ENCODE data around the gene AK5. TPM values are rescaled to one million over a fixed set of nuclear protein-coding genes. Genes with fewer than 3 reads are reported as not detected.

The AK5 gene
- total and polyA plus RNA-seq, 2 donors (not counting 1 experiment from before 2014, with no cell fraction given), result 0.18 TPM; not detected in 1

DNA sequence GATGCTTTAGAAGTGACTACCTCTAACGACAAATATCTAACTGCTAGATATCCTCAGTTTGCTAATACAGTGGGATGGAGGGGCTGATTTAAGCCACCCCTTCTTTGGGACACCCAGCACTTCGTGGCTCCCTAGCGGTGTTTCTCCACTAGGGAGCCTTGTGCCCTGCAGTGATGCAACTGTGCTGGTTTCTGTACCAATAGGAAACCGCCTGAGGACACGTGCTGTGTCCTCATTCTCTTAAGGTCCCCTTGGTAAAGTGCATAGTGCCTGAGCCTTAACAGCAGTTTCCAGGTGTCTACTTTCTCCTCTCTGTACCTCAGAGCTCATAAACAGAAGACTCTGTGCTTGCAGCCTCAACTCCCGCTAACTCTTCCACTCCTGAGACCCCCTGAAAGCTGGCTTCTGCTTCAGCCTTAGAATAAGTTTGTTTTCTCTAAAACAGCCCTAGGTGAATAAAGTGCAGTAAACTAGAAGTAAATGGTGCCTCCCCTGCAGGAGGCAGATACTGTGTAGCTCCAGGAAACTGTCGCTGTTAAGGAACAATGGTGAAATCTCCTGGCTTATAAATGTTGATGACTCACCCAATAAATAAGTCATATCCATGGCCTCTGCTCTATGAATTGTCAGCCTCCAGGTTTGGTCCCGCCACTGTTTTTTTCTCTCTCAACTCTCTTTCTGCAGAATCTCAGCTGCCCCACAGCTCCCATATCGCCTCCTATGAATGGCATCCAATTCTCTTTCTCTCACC is 130.4 kb downstream of the AK5 start:
- Histone ChIP-seq H3K9ac (ENCODE audit: low read length) (no peak overlapping the region), H3K36me3 (replicated peaks in 1 of 2; ENCODE audit: control extremely low read depth in 1 of 2, control insufficient read depth in 1 of 2, extremely low read depth in 1 of 2, insufficient read depth in 2 of 2, low read length in 1 of 2) (no peaks in the 10 kb centered on the region), H3K79me2 (ENCODE audit: control insufficient read depth, insufficient read depth, low read length) (no peaks in the 10 kb centered on the region), H3K27me3 (replicated peaks in 1 of 4; ENCODE audit: control extremely low read depth in 1 of 4, control insufficient read depth in 3 of 4, insufficient read depth in 4 of 4, low read length in 3 of 4) (peaks cover 0 to 36% (median 16%) of the 10 kb centered on the region in 4 experiments), H3K4me3 (ENCODE audit: control extremely low read depth in 1 of 5, extremely low read depth in 1 of 5, insufficient read depth in 1 of 5, low read depth in 2 of 5, low read length in 4 of 5) (no peak overlapping the region), H2AFZ (ENCODE audit: insufficient read depth, low read depth, low read length, poor library complexity, severe bottlenecking) (no peak overlapping the region), H3K9me3 (ENCODE audit: control extremely low read depth in 1 of 3, control insufficient read depth in 2 of 3, insufficient read depth in 1 of 3, low read length in 2 of 3) (peaks cover 0 to 2% (median 0%) of the 10 kb centered on the region in 3 donors), H4K20me1 (ENCODE audit: control insufficient read depth, insufficient read depth, low read length, poor library complexity, severe bottlenecking) (no peaks in the 10 kb centered on the region), H3K27ac (ENCODE audit: low read length in 2 of 2) (no peak overlapping the region), H3K4me1 (ENCODE audit: control insufficient read depth in 2 of 2, insufficient read depth in 2 of 2, low read length in 2 of 2) (peaks cover 15 to 17% of the 10 kb centered on the region in 2 donors), H3K4me2 (replicated peaks; ENCODE audit: low read depth, low read length, poor library complexity, severe bottlenecking) (no peak overlapping the region)
- TF ChIP-seq EZH2 (IDR thresholded peaks at IDR 0.05; ENCODE audit: borderline replicate concordance, insufficient read depth, low read depth, low read length, poor library complexity, severe bottlenecking), result no peak
- TF ChIP-seq, protein P1, sequence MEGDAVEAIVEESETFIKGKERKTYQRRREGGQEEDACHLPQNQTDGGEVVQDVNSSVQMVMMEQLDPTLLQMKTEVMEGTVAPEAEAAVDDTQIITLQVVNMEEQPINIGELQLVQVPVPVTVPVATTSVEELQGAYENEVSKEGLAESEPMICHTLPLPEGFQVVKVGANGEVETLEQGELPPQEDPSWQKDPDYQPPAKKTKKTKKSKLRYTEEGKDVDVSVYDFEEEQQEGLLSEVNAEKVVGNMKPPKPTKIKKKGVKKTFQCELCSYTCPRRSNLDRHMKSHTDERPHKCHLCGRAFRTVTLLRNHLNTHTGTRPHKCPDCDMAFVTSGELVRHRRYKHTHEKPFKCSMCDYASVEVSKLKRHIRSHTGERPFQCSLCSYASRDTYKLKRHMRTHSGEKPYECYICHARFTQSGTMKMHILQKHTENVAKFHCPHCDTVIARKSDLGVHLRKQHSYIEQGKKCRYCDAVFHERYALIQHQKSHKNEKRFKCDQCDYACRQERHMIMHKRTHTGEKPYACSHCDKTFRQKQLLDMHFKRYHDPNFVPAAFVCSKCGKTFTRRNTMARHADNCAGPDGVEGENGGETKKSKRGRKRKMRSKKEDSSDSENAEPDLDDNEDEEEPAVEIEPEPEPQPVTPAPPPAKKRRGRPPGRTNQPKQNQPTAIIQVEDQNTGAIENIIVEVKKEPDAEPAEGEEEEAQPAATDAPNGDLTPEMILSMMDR (IDR thresholded peaks at IDR 0.05), result no peak
- CTCF ChIA-PET, result no interaction called here
- Mint-ChIP-seq H3K4me1 (peaks cover 14% of the 10 kb centered on the region), H3K4me3 (no peak overlapping the region), H3K9me3 (ENCODE audit: insufficient read depth) (no peaks in the 10 kb centered on the region), H3K27me3 (peaks cover 54% of the 10 kb centered on the region), H3K27ac (peak overlapping the region; percentile 27)
- ATAC-seq (ENCODE audit: low read depth), result no peak
- 64% methylated on average over 7 of the region's 9 CpGs for WGBS (ENCODE audit: insufficient coverage)
- DNase-seq, result no peak
- intact Hi-C loops (cut with micrococcal nuclease), result no loop called here
- POLR2A ChIA-PET, result no interaction called here

GRCh38 chr1:77412820-77413530 is 131.2 kb downstream of the AK5 start:
- intact Hi-C loops (cut with micrococcal nuclease), result no loop called here

More at GRCh38 chr1:77412820-77413530, 131.2 kb downstream of the AK5 start:
- no peak overlapping the region for H3K4me3 ChIP-seq (ENCODE audit: control extremely low read depth in 1 of 5, extremely low read depth in 1 of 5, insufficient read depth in 1 of 5, low read depth in 2 of 5, low read length in 4 of 5)
- 31% methylated on average over 8 of the region's 8 CpGs for WGBS (ENCODE audit: insufficient coverage)
- H3K27me3 ChIP-seq (replicated peaks in 1 of 4; ENCODE audit: control extremely low read depth in 1 of 4, control insufficient read depth in 3 of 4, insufficient read depth in 4 of 4, low read length in 3 of 4), result peaks cover 0 to 36% (median 15%) of the 10 kb centered on the region in 4 experiments
- Mint-ChIP-seq H3K4me3 (no peak overlapping the region), H3K27ac (no peak overlapping the region), H3K27me3 (peaks cover 53% of the 10 kb centered on the region), H3K4me1 (peaks cover 14% of the 10 kb centered on the region), H3K9me3 (ENCODE audit: insufficient read depth) (peaks cover under 1% of the 10 kb centered on the region)
- no peaks in the 10 kb centered on the region for H4K20me1 ChIP-seq (ENCODE audit: control insufficient read depth, insufficient read depth, low read length, poor library complexity, severe bottlenecking)
- no peak overlapping the region for H3K27ac ChIP-seq (ENCODE audit: low read length in 2 of 2)
- peak overlapping the region; percentile 23 for H3K4me2 ChIP-seq (replicated peaks; ENCODE audit: low read depth, low read length, poor library complexity, severe bottlenecking)
- TF ChIP-seq EZH2 (IDR thresholded peaks at IDR 0.05; ENCODE audit: borderline replicate concordance, insufficient read depth, low read depth, low read length, poor library complexity, severe bottlenecking), result no peak
- TF ChIP-seq, protein P1 (IDR thresholded peaks at IDR 0.05), result no peak
- H2AFZ ChIP-seq (ENCODE audit: insufficient read depth, low read depth, low read length, poor library complexity, severe bottlenecking), result no peak overlapping the region
- H3K79me2 ChIP-seq (ENCODE audit: control insufficient read depth, insufficient read depth, low read length), result no peaks in the 10 kb centered on the region
- H3K36me3 ChIP-seq (replicated peaks in 1 of 2; ENCODE audit: control extremely low read depth in 1 of 2, control insufficient read depth in 1 of 2, extremely low read depth in 1 of 2, insufficient read depth in 2 of 2, low read length in 1 of 2), result no peaks in the 10 kb centered on the region
- ATAC-seq (ENCODE audit: low read depth), result no peak
- ChIA-PET CTCF (no interaction called here), POLR2A (no interaction called here)
- peaks cover 15 to 17% of the 10 kb centered on the region in 2 donors for H3K4me1 ChIP-seq (ENCODE audit: control insufficient read depth in 2 of 2, insufficient read depth in 2 of 2, low read length in 2 of 2)
- no peak overlapping the region for H3K9ac ChIP-seq (ENCODE audit: low read length)
- DNase-seq, result no peak
- H3K9me3 ChIP-seq (ENCODE audit: control extremely low read depth in 1 of 3, control insufficient read depth in 2 of 3, insufficient read depth in 1 of 3, low read length in 2 of 3), result peaks cover 0 to 2% (median 0%) of the 10 kb centered on the region in 3 donors

All from B cell (primary cell).